GM12874 (cell line): ENCODE measurements around the gene DPH6.

ENCODE experiments used
- TF ChIP-seq, protein P1 (sequence below): IDR thresholded peaks from 2 replicates; pipeline ENCODE4 v1.5.1; 2011; ENCODE audit warnings: low read depth, mild to moderate bottlenecking, control low read depth, low read length, moderate library complexity; ENCODE audit not compliant: insufficient read depth

Gene DPH6

DNA sequence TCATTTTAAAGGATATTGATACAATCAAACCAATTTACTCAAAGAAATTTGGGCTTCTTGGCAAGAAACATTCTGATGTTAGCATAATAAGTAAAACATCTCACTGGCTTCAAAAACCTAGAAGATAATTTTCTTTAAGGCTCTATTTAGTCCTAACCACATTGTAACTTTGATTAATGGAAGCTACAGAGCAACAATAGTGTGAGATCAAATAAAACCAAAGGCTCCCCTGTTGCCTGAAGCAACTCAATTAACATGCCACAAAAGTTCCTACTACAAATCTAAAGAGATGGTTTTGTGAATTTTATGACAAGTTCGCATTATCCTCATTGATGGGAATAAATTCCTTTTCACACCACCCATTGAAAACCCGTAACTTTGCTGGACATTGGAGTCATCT, 5.9 kb downstream of the DPH6 start:
- TF ChIP-seq, protein P1, sequence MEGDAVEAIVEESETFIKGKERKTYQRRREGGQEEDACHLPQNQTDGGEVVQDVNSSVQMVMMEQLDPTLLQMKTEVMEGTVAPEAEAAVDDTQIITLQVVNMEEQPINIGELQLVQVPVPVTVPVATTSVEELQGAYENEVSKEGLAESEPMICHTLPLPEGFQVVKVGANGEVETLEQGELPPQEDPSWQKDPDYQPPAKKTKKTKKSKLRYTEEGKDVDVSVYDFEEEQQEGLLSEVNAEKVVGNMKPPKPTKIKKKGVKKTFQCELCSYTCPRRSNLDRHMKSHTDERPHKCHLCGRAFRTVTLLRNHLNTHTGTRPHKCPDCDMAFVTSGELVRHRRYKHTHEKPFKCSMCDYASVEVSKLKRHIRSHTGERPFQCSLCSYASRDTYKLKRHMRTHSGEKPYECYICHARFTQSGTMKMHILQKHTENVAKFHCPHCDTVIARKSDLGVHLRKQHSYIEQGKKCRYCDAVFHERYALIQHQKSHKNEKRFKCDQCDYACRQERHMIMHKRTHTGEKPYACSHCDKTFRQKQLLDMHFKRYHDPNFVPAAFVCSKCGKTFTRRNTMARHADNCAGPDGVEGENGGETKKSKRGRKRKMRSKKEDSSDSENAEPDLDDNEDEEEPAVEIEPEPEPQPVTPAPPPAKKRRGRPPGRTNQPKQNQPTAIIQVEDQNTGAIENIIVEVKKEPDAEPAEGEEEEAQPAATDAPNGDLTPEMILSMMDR = no peak

DNA sequence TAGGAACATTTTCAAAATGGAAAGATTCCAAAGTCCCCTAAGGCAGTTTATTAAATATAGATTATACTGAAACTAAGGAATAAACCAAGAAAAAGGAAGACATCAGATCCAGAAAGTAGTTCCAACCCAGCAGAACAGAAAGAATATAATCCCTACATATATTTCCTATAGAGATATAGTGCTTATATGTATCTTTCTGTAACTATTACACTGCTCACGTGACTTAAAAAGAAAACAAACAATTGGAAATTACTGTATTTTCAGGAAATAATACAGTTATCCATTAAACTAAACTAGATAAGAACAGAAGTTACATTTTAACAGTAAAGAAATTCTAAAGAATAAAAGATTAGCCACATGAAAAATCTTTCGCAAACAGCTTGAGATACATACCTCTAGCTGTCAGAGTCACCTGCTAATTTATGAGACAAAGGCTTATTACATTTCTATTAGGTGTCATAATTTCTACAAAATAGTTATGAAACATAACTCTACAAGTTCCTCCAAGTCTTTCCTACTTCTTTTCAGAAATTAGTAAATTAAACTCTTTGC, 10.5 kb downstream of the DPH6 start:
- TF ChIP-seq, protein P1 = no peak

DNA sequence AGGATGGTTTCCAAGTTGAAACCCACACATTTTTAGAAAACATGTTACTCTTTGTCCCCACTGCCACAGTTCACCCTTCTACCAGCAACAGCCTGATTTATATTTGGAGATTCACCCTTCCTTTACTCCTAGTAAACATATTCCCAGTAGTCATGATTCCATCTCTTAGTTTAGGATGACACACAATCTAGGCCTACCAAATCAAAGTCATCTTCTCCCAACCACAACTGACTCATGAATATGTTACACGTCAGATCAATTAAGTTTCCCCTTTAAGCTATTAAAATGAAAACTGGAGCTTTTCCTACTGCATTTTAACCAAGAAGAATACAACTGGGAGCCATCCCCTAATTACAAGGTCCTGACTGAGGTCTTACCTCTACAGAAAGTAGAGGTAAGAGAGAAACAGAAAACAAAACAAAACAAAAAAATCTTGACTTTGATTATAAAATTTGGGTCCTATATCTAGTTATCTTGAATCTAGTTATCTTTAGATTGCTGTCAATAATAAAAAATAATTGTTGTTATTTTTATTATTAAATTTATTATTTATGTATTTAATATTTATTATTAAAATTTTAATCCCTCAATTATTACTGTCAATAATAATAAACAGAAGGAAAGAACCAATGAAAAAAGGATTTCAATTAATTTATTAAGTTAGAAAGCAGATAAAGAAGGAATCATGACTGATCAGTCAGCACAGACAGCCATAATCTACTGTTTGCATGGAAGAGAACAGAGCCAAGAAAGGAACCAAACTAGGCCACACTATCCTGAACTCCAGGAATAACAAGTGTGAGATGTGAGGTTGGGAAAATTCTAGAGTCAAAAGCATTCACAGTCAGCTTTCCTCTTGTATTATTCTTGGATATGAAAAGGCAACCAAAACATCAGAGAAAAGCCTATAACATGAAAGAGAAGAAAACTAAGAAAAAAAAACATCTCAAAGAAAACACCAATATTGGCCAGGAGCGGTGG, 12.5 kb downstream of the DPH6 start:
- TF ChIP-seq, protein P1 = no peak

DNA sequence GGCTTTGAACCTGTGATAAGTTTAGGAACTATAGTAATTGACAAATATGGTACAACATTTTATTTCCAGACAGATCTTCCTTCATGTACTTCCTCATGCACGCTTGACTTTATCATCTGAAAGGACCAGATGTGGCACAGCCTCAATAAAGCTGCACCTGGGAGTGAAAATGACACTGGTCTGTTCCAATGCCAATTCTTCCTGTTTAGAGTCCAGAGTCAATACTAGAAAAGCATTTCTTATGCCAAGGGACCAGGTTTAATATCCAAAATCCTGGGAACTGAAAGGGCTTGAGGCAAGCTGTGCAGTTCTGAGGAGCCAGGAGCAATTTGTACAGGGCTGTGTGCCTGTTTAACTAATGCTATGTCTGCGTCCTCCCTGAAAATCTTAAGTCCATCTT, 15.3 kb downstream of the DPH6 start:
- TF ChIP-seq, protein P1 = no peak

DNA sequence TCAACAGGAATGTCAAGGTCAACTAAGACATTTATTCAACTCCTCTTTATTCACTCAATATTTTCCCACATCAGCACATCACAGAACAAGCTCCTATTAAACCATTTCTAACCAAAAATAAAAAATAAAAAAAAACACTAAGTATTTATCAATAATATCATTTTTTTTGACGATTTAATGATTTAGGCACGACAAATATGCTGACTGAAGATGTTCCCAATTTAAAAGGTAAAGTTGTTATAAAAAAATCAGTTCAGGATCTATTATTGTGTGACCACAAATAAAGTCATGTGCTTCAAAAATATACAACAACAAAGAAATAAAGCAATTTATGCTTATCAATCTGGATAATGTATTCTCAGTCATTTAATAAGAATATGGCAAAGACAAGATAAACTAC, 16.2 kb downstream of the DPH6 start:
- TF ChIP-seq, protein P1 = no peak

DNA sequence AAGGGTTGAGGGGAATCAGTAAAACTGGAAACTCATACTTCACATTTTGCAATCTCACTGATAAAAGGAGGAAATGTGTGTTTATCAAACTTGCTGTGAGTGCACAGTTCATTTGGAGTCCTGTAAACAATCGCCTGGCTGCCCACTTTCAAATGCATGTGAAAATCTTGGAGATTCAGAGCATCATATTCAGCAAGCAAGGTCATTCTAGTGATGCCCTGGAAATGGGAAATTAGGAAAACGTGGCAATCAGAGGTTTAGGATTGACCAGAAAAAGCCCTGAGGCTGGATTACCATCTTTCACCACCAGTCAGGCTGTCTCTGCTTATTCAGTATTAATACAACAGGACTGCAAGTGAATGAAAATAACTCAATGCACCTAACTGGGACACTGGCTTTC, 23.9 kb downstream of the DPH6 start:
- TF ChIP-seq, protein P1 = no peak

DNA sequence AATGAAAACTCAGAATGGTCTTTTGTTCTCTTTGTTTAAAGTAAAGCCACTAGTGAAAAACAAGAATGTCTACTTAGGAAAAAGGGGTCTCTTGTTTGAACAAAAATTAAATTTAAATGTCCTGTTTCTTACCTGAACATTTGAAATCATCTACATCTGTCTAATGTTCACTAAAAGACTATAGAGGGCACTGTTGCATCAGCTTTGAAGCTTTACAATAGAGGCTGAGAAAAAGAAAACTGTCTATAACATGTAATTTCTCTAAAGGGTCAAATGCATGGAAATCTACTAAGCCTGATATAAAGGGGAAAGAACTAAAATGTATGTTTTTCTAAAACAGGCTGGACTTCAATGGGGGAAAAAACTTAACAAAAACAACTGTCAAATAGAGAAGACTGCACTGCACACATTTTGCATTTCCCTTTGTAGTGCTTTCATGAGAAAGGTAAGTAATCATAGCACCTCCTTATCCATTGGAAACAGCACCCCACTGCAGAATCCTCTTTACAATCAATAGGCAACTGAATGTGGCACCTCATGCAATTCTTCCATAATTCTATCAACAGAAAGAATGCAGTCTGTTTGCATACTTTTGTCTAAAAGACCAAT, 26.3 kb downstream of the DPH6 start:
- TF ChIP-seq, protein P1 = peak; percentile 21; the same call in 1 of the 2 replicates
